GM13976 (cell line): Measurements from ENCODE around the gene SRPK1.
"Not testable (repeated sequence)": the region's sequence is repeated elsewhere in the genome, so short reads cannot be mapped to it uniquely, and the experiment has no call there.

ENCODE experiments used
- DNase-seq: peaks from one replicate; pipeline ENCODE4 v3.0.0; 2012; ENCODE audit warnings: low spot score
- in situ Hi-C: fragments of 300-500 bp; cut with MboI; formaldehyde crosslinking; loops from one replicate; pipeline ENCODE4 v1.12.0; 2022; ENCODE audit warnings: low sequenced_read_pairs, mixed read lengths, inconsistent platforms; ENCODE audit not compliant: unreplicated experiment
- TF ChIP-seq, protein P1 (sequence below): IDR thresholded peaks from 2 replicates; pipeline ENCODE4 v1.5.1; 2012; ENCODE audit warnings: borderline replicate concordance, mild to moderate bottlenecking; ENCODE audit not compliant: insufficient read depth; ENCODE audit errors: extremely low read depth, missing control alignments, control extremely low read depth

The SRPK1 gene

GRCh38 chr6:35919827-35920751, 809 bp downstream of the SRPK1 start:
- TF ChIP-seq, protein P1, sequence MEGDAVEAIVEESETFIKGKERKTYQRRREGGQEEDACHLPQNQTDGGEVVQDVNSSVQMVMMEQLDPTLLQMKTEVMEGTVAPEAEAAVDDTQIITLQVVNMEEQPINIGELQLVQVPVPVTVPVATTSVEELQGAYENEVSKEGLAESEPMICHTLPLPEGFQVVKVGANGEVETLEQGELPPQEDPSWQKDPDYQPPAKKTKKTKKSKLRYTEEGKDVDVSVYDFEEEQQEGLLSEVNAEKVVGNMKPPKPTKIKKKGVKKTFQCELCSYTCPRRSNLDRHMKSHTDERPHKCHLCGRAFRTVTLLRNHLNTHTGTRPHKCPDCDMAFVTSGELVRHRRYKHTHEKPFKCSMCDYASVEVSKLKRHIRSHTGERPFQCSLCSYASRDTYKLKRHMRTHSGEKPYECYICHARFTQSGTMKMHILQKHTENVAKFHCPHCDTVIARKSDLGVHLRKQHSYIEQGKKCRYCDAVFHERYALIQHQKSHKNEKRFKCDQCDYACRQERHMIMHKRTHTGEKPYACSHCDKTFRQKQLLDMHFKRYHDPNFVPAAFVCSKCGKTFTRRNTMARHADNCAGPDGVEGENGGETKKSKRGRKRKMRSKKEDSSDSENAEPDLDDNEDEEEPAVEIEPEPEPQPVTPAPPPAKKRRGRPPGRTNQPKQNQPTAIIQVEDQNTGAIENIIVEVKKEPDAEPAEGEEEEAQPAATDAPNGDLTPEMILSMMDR, result no peak
- in situ Hi-C loops, result no loop called here
- peak; percentile 43 for DNase-seq

- peak; percentile 44 for DNase-seq
- TF ChIP-seq, protein P1, result no peak
- in situ Hi-C loops, result no loop called here
Observed at GRCh38 chr6:35919085-35919826, 1.6 kb downstream of the SRPK1 start.

DNA sequence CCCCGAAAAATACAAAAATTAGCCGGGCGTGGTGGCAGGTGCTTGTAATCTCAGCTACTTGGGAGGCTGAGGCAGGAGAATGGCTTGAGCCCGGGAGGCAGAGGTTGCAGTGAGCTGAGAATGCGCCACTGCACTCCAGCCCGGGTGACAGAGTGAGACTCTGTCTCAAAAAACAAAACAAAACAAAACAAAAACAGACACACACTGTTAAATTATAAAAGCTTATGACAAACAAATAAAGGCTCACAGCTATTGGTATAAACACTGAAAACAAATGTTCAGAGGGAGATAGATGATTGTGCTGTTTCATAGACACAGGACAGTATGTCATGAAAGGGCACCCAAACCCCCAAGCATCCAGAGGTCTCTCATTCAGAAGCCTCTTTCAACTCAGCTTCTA, 4.0 kb downstream of the SRPK1 start:
- DNase-seq, in situ Hi-C loops: not testable (repeated sequence)

- no peak for DNase-seq
- TF ChIP-seq, protein P1, result no peak
- in situ Hi-C loops, result no loop called here
Observed at GRCh38 chr6:35916056-35916455, 4.8 kb downstream of the SRPK1 start.

- in situ Hi-C loops, result no loop called here
- no peak for DNase-seq
- TF ChIP-seq, protein P1, result no peak
Observed at GRCh38 chr6:35914536-35914935, 6.4 kb downstream of the SRPK1 start.

GRCh38 chr6:35911871-35912653, 8.8 kb downstream of the SRPK1 start:
- in situ Hi-C loops, result no loop called here
- no peak for DNase-seq
- TF ChIP-seq, protein P1, result no peak

- DNase-seq, in situ Hi-C loops: not testable (repeated sequence)
Observed at GRCh38 chr6:35909571-35909970, 11.3 kb downstream of the SRPK1 start.

DNA sequence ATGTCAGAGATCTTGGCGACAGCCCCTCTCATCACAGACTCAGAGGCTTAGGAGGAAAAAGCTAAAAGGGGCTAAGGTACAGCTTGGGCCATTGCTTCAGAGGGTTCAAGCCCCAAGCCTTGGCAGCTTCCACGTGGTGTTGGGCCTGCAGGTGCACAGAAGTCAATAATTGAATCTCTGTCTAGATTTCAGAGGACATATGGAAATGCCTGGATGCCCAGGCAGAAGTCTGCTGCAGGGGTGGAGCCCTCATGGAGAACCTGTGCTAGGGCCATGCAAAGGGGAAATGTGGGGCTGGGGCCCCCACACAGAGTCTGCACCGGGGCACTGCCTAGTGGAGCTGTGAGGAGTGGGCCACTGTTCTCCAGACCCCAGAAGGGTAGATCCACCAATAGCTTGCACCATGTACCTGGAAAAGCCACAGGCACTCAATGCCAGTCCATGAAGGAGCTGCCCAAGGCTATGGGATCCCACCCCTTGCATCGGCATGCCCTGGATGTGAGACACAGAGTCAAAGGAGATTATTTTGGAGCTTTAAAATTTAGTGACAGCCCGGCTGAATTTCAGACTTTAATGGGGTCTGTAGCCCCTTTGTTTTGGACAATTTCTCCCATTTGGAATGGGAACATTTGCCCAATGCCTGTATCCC, 12.0 kb downstream of the SRPK1 start:
- in situ Hi-C loops, DNase-seq: not testable (repeated sequence)
